CD4-positive, alpha-beta T cell treated with Interleukin-21 for 1 hour (primary cell): ENCODE results near the gene GRK5.

Experiments
- DNase-seq: peaks from one replicate; pipeline ENCODE4 v3.0.0-alpha.2; 2020

GRK5 gene

GRCh38 chr10:119498889-119499676 lies 291.7 kb downstream of the GRK5 start:
- DNase-seq = peak; percentile 25

GRCh38 chr10:119499677-119500002 lies 292.3 kb downstream of the GRK5 start:
- DNase-seq = no peak

- no peak for DNase-seq
These were observed 292.9 kb downstream of the GRK5 start for GRCh38 chr10:119500123-119500795.

- DNase-seq = no peak
These were observed 293.4 kb downstream of the GRK5 start for GRCh38 chr10:119500821-119501220.

- peak; percentile 24 for DNase-seq
These were observed 294.3 kb downstream of the GRK5 start for GRCh38 chr10:119501690-119502089.

- DNase-seq = peak; percentile 76
These were observed 294.8 kb downstream of the GRK5 start for GRCh38 chr10:119502209-119502608.

- DNase-seq = no peak
These were observed 295.3 kb downstream of the GRK5 start for GRCh38 chr10:119502618-119503155.

GRCh38 chr10:119503821-119504220 lies 296.4 kb downstream of the GRK5 start:
- no peak for DNase-seq

- DNase-seq = no peak
These were observed 297.3 kb downstream of the GRK5 start for GRCh38 chr10:119504651-119505050.

GRCh38 chr10:119505131-119505551 lies 297.8 kb downstream of the GRK5 start:
- no peak for DNase-seq
